ENCODE results near the gene TNFRSF1A. TPM values are rescaled to one million over a fixed set of nuclear protein-coding genes. Genes with fewer than 3 reads are reported as not detected.
"Not testable (repeated sequence)": the region's sequence is repeated elsewhere in the genome, so short reads cannot be mapped to it uniquely, and the experiment has no call there.

The TNFRSF1A gene
- polyA plus RNA-seq, 1 donor from 2014 or later: 4.5 TPM

DNA sequence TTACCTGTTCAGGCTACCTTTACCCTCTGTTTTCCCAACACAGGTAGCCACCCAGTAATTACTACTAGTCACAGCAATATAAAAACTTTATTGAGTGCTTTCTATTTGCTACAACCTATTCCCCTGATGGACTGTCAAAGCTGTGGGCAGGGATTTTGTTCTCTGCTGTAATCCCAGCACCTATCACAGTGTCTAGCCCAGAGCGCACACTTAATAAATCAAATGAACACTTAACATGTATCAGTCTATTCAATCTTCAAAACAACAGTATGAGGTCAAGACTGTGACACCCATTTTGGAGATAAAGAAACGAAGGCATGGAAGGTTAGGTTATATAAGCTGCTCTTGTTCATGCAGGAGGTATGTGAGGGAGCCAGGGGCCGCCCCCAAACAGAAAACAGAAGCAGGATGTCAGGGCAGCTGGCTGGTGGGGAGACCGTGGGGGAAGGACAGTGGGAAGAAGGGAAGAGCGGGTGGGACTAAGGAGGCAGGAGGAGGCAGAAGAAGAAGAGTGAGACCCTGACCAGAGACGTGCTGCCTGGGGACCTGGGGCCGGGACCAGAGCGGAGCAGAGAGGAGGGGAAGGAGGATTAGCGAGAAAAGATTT lies 1.7 kb downstream of the TNFRSF1A start:
- Histone ChIP-seq H2AFZ (ENCODE audit: low read depth, low read length) (no peak overlapping the region), H3K4me2 (ENCODE audit: low read length) (peak overlapping the region; percentile 21), H3K4me3 (ENCODE audit: low read length) (peak overlapping the region; percentile 60), H3F3A (ENCODE audit: insufficient read depth, low read length, poor library complexity, severe bottlenecking) (no peaks in the 10 kb centered on the region), H3K36me3 (ENCODE audit: insufficient read depth, low read length) (no peaks in the 10 kb centered on the region), H4K20me1 (ENCODE audit: insufficient read depth) (no peaks in the 10 kb centered on the region), H3K9me2 (ENCODE audit: insufficient read depth, low read length) (no peaks in the 10 kb centered on the region), H3K9ac (ENCODE audit: low read length) (peak overlapping the region; percentile 34), H3K27ac (ENCODE audit: low read length) (no peak overlapping the region), H3K79me2 (replicated peaks; ENCODE audit: insufficient read depth, low read length) (no peaks in the 10 kb centered on the region), H3K9me3 (ENCODE audit: low read length) (no peaks in the 10 kb centered on the region), H3K27me3 (ENCODE audit: insufficient read depth, low read depth, low read length) (no peaks in the 10 kb centered on the region)
- TF ChIP-seq MXI1 (conservative IDR thresholded peaks at IDR 0.05; ENCODE audit: poor library complexity, severe bottlenecking) (no peak), RAD21 (conservative IDR thresholded peaks at IDR 0.05) (no peak), TAF1 (IDR thresholded peaks at IDR 0.05; ENCODE audit: low read depth) (no peak), REST (IDR thresholded peaks at IDR 0.05; ENCODE audit: borderline replicate concordance) (no peak), POLR2AphosphoS5 (IDR thresholded peaks at IDR 0.05) (no peak), SMC3 (conservative IDR thresholded peaks at IDR 0.05; ENCODE audit: poor library complexity) (no peak), EZH2 (IDR thresholded peaks at IDR 0.05; ENCODE audit: borderline replicate concordance, insufficient read depth, low read length, poor library complexity, severe bottlenecking) (no peak), EP300 (conservative IDR thresholded peaks at IDR 0.05; ENCODE audit: poor library complexity, severe bottlenecking) (no peak)
- TF ChIP-seq, protein P1, sequence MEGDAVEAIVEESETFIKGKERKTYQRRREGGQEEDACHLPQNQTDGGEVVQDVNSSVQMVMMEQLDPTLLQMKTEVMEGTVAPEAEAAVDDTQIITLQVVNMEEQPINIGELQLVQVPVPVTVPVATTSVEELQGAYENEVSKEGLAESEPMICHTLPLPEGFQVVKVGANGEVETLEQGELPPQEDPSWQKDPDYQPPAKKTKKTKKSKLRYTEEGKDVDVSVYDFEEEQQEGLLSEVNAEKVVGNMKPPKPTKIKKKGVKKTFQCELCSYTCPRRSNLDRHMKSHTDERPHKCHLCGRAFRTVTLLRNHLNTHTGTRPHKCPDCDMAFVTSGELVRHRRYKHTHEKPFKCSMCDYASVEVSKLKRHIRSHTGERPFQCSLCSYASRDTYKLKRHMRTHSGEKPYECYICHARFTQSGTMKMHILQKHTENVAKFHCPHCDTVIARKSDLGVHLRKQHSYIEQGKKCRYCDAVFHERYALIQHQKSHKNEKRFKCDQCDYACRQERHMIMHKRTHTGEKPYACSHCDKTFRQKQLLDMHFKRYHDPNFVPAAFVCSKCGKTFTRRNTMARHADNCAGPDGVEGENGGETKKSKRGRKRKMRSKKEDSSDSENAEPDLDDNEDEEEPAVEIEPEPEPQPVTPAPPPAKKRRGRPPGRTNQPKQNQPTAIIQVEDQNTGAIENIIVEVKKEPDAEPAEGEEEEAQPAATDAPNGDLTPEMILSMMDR (IDR thresholded peaks at IDR 0.05; ENCODE audit: poor library complexity, severe bottlenecking): no peak

- TF ChIP-seq EZH2 (IDR thresholded peaks at IDR 0.05; ENCODE audit: borderline replicate concordance, insufficient read depth, low read length, poor library complexity, severe bottlenecking) (no peak), REST (IDR thresholded peaks at IDR 0.05; ENCODE audit: borderline replicate concordance) (no peak), MXI1 (conservative IDR thresholded peaks at IDR 0.05; ENCODE audit: poor library complexity, severe bottlenecking) (no peak), TAF1 (IDR thresholded peaks at IDR 0.05; ENCODE audit: low read depth) (no peak), EP300 (conservative IDR thresholded peaks at IDR 0.05; ENCODE audit: poor library complexity, severe bottlenecking) (no peak), POLR2AphosphoS5 (IDR thresholded peaks at IDR 0.05) (no peak)
- TF ChIP-seq, protein P1 (IDR thresholded peaks at IDR 0.05; ENCODE audit: poor library complexity, severe bottlenecking): no peak
- Histone ChIP-seq H3K9me3 (ENCODE audit: low read length) (no peaks in the 10 kb centered on the region), H3K79me2 (replicated peaks; ENCODE audit: insufficient read depth, low read length) (no peaks in the 10 kb centered on the region), H3K36me3 (ENCODE audit: insufficient read depth, low read length) (no peaks in the 10 kb centered on the region), H4K20me1 (ENCODE audit: insufficient read depth) (no peaks in the 10 kb centered on the region), H3K9ac (ENCODE audit: low read length) (peak overlapping the region; percentile 34), H3K4me3 (ENCODE audit: low read length) (peak overlapping the region; percentile 20), H3K9me2 (ENCODE audit: insufficient read depth, low read length) (no peaks in the 10 kb centered on the region), H3K27me3 (ENCODE audit: insufficient read depth, low read depth, low read length) (no peaks in the 10 kb centered on the region), H3K27ac (ENCODE audit: low read length) (peak overlapping the region; percentile 9), H3K4me2 (ENCODE audit: low read length) (no peak overlapping the region), H3F3A (ENCODE audit: insufficient read depth, low read length, poor library complexity, severe bottlenecking) (no peaks in the 10 kb centered on the region), H2AFZ (ENCODE audit: low read depth, low read length) (peak overlapping the region; percentile 15)
Measured at GRCh38 chr12:6338955-6339354, 2.9 kb downstream of the TNFRSF1A start.

DNA sequence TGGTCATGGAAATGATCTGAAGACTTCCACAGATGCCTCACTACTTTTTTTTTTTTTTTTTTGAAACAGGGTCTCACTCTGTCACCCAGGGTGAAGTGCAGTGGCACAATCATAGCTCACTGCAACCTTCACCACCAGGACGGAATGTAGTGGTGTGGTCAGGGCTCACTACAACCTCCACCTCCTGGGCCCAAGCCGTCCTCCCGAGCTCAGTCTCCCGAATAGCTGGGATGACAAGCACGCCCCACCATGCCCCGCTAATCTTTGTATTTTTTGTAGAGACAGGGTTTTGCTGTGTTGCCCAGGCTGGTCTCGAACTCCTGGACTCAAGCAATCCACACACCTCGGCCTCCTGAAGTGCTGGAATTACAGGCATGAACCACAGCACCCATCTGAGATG lies 3.3 kb downstream of the TNFRSF1A start:
- H3K79me2 ChIP-seq (replicated peaks; ENCODE audit: insufficient read depth, low read length); H4K20me1 ChIP-seq (ENCODE audit: insufficient read depth): not testable (repeated sequence)

More for the DNA sequence above, 3.3 kb downstream of the TNFRSF1A start:
- H3K4me3 ChIP-seq (ENCODE audit: low read length); H3K27me3 ChIP-seq (ENCODE audit: insufficient read depth, low read depth, low read length); H3K9ac ChIP-seq (ENCODE audit: low read length); H3K9me3 ChIP-seq (ENCODE audit: low read length); H3K27ac ChIP-seq (ENCODE audit: low read length); H2AFZ ChIP-seq (ENCODE audit: low read depth, low read length); H3K36me3 ChIP-seq (ENCODE audit: insufficient read depth, low read length); H3K4me2 ChIP-seq (ENCODE audit: low read length); H3K9me2 ChIP-seq (ENCODE audit: insufficient read depth, low read length); H3F3A ChIP-seq (ENCODE audit: insufficient read depth, low read length, poor library complexity, severe bottlenecking): not testable (repeated sequence)
